ENCODE measurements around the gene IFNGR2.

DNA sequence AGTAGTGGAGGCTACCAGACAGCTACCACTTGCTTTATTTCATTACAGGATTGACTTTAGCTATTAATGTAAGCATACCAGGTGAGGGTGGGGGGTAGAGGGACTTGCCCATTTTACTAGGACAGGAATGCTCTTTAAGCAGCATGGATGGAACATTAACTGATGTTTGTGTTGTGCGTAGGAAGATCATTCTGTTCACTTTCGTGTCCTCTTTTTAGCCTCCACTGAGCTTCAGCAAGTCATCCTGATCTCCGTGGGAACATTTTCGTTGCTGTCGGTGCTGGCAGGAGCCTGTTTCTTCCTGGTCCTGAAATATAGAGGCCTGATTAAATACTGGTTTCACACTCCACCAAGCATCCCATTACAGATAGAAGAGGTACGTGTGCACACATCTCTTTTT lies 29.3 kb downstream of the IFNGR2 start:
- no peak for TF ChIP-seq EZH2 (IDR thresholded peaks at IDR 0.05; ENCODE audit: insufficient read depth, poor library complexity, severe bottlenecking)
- no peak for TF ChIP-seq EZH2phosphoT487 (IDR thresholded peaks at IDR 0.05; ENCODE audit: insufficient read depth, low read depth)

Data from GM23248 (cell line).